ENCODE measurements around the gene SLX4IP.

DNA sequence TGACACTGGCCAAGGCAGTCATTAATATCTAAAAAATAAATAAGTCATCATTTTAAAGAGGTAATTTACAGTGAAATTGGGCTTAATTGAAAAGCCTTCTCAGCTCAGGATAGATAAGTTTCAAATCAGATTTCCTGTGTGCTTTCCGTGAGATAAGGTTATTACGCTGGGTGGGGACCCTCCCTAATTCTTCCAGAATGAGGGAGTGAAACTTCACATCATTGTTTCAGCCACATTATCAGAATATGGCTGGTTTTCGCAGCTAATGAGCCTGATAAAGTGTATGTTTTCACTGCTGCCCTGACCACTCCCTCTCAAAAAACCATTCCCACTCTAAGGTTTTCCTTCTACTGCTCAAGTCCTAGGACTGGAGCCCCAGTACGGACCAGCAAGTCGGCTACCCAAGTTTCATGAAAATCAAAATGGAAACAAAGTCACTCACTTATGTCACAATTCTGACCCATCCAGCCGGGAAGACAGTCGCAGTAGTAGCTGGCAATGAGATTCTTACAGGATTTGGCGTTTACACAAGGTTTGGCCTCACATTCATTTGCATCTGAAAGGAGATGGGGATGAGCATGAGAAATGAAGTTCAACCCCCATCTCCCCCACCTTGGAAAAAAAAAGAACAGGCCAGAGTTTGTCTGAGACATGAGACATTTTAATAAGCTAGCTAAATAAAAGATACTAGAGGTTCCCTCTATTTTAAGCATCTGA, 214.1 kb downstream of the SLX4IP start:
- TF ChIP-seq CTCF (IDR thresholded peaks at IDR 0.05) (no peak), POLR2A (IDR thresholded peaks at IDR 0.05) (no peak)

Data from adrenal gland (tissue), 5 donors.